T-helper 1 cell treated with Interleukin-12 subunit alpha and Interleukin-12 subunit beta and Interleukin-4 antibody, amounts not matched to agents 30 μg/mL and 1 μg/mL, for 36 hours (primary cell): Measurements from ENCODE around the gene SNX9.
A peak's percentile ranks its signal among the peaks of the same experiment; 100 is the strongest.
"Not testable (repeated sequence)": the region's sequence is repeated elsewhere in the genome, so short reads cannot be mapped to it uniquely, and the experiment has no call there.

Experiments
- H3K27ac Mint-ChIP-seq: one replicate; pipeline ENCODE4 v1.8.0; 2021; ENCODE audit warnings: mild to moderate bottlenecking, mixed read lengths
- H3K27me3 Mint-ChIP-seq: one replicate; pipeline ENCODE4 v1.8.0; 2021; ENCODE audit warnings: low read depth, mixed read lengths
- H3K36me3 Mint-ChIP-seq: one replicate; pipeline ENCODE4 v1.8.0; 2021; ENCODE audit warnings: low read depth, mixed read lengths
- H3K4me1 Mint-ChIP-seq: one replicate; pipeline ENCODE4 v1.8.0; 2021; ENCODE audit warnings: low read depth, mixed read lengths
- H3K4me3 Mint-ChIP-seq: one replicate; pipeline ENCODE4 v1.8.0; 2021; ENCODE audit warnings: mild to moderate bottlenecking, moderate library complexity, mixed read lengths
- H3K9me3 Mint-ChIP-seq: one replicate; pipeline ENCODE4 v1.8.0; 2021; ENCODE audit warnings: mixed read lengths

Gene SNX9

DNA sequence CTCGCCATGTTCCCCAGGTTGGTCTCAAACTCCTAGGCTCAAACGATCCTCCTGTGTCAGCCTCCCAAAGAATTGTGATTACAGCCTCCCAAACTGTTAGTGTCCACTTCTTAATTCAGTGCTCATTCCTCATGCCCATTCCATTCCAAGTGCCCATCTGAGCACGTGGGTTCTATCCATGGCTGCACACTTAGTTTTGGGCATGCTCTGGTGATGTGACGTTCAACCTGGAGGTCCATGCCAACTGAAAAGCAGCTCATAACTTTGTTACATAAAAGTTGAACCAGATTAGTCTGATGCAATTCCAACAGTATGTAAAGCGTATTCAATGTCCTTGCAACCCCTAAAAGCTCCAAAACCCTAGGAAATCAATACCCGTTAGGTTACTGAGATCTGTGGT lies 11.5 kb downstream of the SNX9 start:
- Mint-ChIP-seq H3K36me3 (peaks cover 28% of the 10 kb centered on the region), H3K4me1 (peaks cover 32% of the 10 kb centered on the region), H3K27ac (no peak overlapping the region), H3K4me3 (no peak overlapping the region), H3K27me3 (peaks cover 9% of the 10 kb centered on the region), H3K9me3 (peaks cover 25% of the 10 kb centered on the region)

DNA sequence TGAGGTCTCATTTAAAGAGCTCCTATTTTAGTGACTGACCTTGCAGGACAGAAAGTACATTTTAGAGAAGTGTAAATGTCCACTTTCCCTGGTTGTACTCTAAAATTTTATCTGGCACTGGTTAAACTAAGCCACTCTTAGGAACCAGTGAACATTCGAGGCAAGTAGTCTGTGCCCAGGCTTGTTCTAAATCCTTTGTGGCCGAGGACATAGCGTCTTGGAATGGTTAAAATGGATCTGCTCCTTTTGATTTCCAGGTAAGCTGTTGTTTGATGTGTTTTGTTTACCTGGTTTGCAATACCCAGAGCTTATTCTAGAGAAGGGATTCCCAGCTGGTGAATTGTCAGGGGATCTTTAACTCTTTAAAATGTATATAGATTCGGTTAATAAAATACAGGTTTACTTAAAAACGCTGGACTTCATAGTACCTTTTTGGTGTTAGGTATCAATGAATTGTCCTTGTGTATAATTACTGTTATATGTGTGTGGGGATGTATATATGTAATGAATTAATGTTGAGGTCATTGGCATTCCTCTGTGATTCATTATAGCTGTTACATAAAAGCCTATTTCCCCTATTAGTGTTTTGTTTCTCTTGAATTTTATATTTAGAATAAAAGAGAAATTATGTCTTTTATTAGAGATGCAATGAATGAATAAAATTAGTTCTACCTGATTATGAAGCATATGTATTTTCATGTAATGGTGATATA lies 15.8 kb downstream of the SNX9 start:
- H3K9me3 Mint-ChIP-seq = peaks cover 6% of the 10 kb centered on the region
- no peak overlapping the region for H3K4me3 Mint-ChIP-seq
- no peak overlapping the region for H3K27ac Mint-ChIP-seq
- peaks cover 22% of the 10 kb centered on the region for H3K4me1 Mint-ChIP-seq
- peaks cover 12% of the 10 kb centered on the region for H3K27me3 Mint-ChIP-seq
- H3K36me3 Mint-ChIP-seq = peaks cover 10% of the 10 kb centered on the region

DNA sequence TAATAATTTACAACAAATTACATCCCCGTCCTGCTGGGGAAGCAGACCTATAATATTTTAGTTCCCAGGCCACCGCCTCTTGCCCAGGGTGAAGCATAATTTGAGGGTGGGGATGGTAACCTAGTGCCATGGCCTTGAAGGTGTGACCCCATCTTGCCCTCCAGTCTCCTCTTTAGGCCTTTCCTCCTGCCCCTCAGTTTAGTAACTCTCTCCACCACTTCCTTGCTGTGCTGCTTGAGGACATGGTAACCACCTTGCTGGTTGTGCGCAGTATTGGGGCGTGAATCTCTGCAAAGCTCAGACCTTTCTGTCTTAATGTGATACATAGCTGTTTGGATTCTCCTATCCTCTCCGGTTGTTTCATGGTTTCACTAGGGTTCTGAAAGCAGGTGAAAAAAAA lies 16.6 kb downstream of the SNX9 start:
- Mint-ChIP-seq H3K27ac (no peak overlapping the region), H3K9me3 (peaks cover 6% of the 10 kb centered on the region), H3K4me1 (peaks cover 20% of the 10 kb centered on the region), H3K36me3 (peaks cover 10% of the 10 kb centered on the region), H3K27me3 (peaks cover 12% of the 10 kb centered on the region), H3K4me3 (no peak overlapping the region)

DNA sequence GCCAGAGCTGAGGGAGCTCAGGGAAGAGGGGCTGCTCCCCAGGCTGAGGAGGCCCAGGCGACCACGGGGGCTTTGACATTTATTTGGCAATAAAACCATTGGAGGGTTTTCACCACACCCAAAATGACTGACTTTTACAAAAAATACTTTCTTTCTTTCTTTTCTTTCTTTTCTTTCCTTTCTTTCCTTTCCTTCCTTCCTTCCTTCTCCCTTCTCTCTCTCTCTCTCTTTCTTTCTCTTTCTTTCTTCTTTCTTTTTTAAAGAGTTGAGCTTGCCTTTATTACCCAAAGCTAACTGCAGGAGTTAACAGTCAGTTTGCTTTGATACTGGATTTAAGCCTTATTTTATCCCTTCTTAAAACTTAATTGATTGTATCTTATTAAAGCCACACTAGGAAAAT lies 17.2 kb downstream of the SNX9 start:
- H3K9me3 Mint-ChIP-seq = peaks cover 5% of the 10 kb centered on the region
- H3K36me3 Mint-ChIP-seq = peaks cover 10% of the 10 kb centered on the region
- peaks cover 20% of the 10 kb centered on the region for H3K4me1 Mint-ChIP-seq
- no peak overlapping the region for H3K27ac Mint-ChIP-seq
- H3K4me3 Mint-ChIP-seq = no peak overlapping the region
- H3K27me3 Mint-ChIP-seq = peaks cover 12% of the 10 kb centered on the region

DNA sequence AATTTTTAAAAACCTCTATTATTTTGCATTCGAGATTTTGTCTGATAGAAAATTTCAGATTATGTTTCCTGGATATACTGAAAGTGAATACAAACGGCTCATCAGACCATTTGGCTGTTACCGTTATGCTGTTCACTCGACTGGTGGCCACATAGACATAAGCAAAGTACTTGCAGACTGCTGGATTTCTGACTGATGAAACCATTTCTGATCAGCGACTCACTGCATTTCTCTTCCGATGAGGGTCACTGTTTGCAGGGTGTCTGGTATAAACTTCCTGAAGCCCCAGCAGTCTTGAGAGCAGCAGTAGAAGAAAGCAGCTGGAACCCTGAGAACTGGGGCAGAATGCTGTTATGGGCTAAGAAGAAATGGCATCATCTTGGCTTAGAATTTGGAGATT lies 17.7 kb downstream of the SNX9 start:
- Mint-ChIP-seq H3K4me1 (peaks cover 24% of the 10 kb centered on the region), H3K27ac (no peak overlapping the region), H3K9me3 (no peaks in the 10 kb centered on the region), H3K27me3 (peaks cover 9% of the 10 kb centered on the region), H3K4me3 (no peak overlapping the region), H3K36me3 (peaks cover 8% of the 10 kb centered on the region)

DNA sequence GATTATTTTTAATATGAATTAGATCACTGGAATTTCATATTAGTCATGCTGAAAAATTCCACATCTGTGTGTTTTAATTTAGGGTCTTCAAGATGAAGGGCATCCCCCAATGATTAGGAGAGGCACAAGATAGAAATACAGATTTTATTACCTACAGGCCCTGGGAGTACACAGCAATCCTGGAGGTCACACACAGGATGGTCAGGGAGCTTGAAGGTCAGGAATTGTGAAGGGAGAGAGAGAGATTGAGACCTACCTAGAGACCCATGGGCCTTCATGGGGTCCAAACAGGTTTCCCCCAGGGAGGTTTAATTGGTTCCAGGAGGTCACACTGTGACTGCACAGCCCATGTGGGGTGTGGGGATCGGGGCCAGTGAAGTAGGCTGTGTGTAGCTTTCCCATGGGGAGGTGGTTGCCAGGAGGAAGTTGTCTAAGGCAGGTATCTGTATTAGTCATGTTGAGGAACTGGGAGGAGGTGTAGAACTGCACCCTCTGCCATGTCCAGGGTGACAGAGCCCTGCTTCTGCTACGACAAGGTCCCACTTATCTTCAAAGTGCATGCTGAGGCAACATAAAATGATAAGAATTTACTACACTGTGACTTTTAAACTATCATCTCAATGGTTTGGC lies 18.3 kb downstream of the SNX9 start:
- Mint-ChIP-seq H3K27me3 (peaks cover 9% of the 10 kb centered on the region), H3K4me1 (peaks cover 27% of the 10 kb centered on the region), H3K4me3 (no peak overlapping the region), H3K27ac (no peak overlapping the region), H3K36me3 (peaks cover 6% of the 10 kb centered on the region), H3K9me3 (no peaks in the 10 kb centered on the region)

DNA sequence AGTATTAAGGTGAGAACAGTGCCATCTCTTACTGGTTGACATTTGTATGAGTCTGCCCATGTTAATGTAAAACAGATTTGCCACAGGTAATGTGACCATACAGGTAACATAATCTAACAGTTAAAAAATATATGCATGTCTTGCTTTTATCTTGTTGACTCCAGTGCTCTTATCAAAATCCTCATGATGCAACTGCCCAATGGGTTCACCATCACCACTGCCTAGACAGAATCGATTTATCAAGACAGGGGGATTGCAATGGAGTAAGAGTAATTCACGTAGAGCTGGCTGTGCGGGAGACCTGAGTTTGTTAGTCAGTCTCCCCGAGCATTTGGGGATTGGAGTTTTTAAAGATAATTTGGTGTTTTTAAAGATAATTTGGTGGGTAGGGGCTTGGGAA lies 19.2 kb downstream of the SNX9 start:
- H3K36me3 Mint-ChIP-seq = peaks cover 6% of the 10 kb centered on the region
- H3K27ac Mint-ChIP-seq = no peak overlapping the region

DNA sequence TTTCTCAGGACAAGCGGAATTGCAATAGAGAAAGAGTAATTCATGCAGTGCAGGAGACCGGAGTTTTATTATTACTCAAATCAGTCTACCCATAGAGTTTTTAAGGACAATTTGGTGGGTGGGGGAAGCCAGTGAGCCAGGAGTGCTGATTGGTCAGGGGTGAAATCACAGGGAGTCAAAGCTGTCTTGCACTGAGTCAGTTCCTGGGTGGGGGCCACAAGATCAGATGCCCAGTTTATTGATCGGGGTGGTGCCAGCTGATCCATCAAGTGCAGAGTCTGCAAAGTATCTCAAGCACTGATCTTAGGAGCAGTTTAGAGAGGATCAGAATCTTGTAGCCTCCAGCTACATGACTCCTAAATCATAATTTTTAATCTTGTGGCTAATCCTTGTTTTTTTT lies 21.1 kb downstream of the SNX9 start:
- H3K4me1 Mint-ChIP-seq = peaks cover 30% of the 10 kb centered on the region
- not testable (repeated sequence) for H3K9me3 Mint-ChIP-seq, H3K27ac Mint-ChIP-seq, H3K27me3 Mint-ChIP-seq, H3K36me3 Mint-ChIP-seq, H3K4me3 Mint-ChIP-seq

More for the DNA sequence above, 19.2 kb downstream of the SNX9 start:
- peaks cover 27% of the 10 kb centered on the region for H3K4me1 Mint-ChIP-seq
- H3K27me3 Mint-ChIP-seq = peaks cover 9% of the 10 kb centered on the region
- no peak overlapping the region for H3K4me3 Mint-ChIP-seq
- no peaks in the 10 kb centered on the region for H3K9me3 Mint-ChIP-seq

DNA sequence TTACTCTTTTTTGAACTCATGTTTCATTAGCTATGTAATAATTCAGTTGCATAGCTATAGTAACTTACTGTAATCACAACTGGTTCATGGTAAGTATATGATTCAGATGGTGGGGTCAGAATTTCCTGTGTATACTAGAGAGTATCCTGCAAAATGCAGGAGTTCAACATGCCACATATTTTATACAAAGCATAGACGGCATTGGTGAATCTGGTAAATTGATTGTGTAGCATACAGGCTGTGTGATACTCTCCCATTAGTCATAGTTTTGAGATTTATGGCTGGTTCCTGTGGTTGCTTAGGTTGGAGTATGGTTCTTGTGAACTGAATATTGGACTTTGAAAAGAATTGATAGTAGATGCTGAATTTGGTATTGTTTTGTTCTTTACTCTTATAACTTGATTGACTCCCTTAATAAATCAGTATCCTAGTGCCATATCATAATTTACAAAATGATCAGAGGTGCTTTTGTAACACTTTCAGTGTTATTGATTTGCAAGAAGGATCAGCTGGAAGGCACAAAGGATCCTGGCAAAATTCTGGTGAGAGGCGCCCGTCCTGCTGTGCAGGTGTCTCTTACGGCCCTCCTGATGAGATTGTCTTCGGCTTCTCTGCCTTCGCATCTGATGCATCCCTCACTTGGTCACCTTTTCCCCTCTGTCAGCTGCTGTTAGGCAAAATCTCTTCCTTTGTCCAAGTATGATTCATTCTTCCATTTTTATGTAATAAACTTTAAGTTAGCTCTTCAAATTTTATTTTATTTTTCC lies 22.6 kb downstream of the SNX9 start:
- H3K4me3 Mint-ChIP-seq = no peak overlapping the region
- H3K9me3 Mint-ChIP-seq = no peaks in the 10 kb centered on the region

DNA sequence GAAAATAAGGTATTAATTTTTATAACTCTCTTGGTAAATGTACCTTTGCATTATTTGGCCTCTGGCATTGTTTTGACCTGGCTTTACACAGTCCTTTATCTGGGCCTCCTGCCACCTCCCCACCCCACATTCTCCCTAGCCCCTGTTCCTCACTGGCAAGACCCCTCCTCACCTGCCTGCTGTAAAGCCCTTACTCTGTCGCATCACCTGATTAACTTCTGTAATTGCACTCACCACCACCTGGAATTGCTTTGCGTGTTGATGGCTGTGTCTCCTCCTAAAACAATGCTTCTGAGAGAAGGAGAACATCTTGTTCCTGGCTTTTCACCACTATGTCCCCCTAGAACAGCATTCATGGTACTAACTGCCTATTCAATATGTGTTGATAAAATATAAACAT lies 24.8 kb downstream of the SNX9 start:
- no peak overlapping the region for H3K27ac Mint-ChIP-seq
- peaks cover 5% of the 10 kb centered on the region for H3K9me3 Mint-ChIP-seq
- H3K4me3 Mint-ChIP-seq = no peak overlapping the region
- H3K27me3 Mint-ChIP-seq = no peaks in the 10 kb centered on the region
- H3K36me3 Mint-ChIP-seq = peaks cover 17% of the 10 kb centered on the region
- H3K4me1 Mint-ChIP-seq = peaks cover 27% of the 10 kb centered on the region

More for the DNA sequence above, 22.6 kb downstream of the SNX9 start:
- Mint-ChIP-seq H3K27ac (no peak overlapping the region), H3K4me1 (peaks cover 36% of the 10 kb centered on the region), H3K36me3 (peaks cover 14% of the 10 kb centered on the region), H3K27me3 (no peaks in the 10 kb centered on the region)

DNA sequence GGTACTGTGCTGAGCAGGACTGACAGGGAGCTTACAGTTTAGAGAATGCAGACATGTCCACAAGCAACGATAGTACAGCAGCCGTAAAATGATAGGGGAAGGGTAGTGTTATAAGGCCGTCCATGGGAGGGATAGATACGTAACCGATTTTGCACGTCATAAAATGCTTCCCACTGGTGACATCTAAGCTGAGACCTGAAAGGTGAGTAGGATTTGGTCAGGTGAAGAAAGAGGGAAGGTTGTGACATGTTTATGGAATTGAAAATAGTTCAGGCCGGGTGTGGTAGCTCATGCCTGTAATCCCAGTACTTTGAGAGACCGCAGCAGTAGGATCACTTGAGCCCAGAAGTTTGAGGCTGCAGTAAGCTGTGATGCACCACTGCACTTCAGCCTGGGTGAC lies 25.6 kb downstream of the SNX9 start:
- no peak overlapping the region for H3K27ac Mint-ChIP-seq
- no peaks in the 10 kb centered on the region for H3K27me3 Mint-ChIP-seq
- H3K4me3 Mint-ChIP-seq = no peak overlapping the region
- peaks cover 27% of the 10 kb centered on the region for H3K4me1 Mint-ChIP-seq
- peaks cover 12% of the 10 kb centered on the region for H3K9me3 Mint-ChIP-seq
- H3K36me3 Mint-ChIP-seq = peaks cover 24% of the 10 kb centered on the region

DNA sequence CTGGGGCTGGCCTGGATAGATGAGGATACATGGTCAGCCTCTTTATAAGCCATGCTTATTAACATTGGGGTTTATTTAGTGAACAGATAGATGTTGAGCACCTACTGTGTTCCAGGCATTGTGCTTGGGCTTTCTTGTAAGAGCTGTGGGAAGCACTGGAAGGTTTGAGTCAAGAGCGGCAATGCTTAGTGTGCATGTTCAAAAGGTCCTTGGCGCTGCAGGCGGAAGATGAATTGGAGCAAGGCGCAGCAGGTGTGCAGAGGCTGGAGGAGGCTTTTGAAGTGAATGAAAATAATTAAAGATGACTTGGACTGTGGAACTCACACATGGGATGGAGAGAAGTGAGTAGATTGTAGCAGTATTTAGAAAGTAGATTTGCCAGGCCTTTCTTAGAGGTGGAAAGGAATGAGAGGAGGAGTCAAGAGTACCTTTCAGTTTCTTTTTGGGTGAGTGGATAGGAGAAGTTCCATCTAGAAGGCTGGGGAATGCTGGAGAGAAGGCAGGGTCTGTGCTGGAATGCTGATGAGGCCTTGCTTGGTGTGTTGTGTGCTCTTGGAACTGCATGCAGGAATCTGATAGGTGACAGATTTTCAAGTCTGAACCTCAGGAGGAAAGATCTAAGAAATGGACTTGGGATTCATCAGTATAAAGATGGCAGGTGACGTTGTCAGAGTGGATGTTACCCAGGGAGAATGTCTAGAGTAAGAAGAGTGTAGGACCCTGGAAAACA lies 26.4 kb downstream of the SNX9 start:
- Mint-ChIP-seq H3K4me3 (peak overlapping the region; percentile 66), H3K9me3 (peaks cover 12% of the 10 kb centered on the region), H3K4me1 (peaks cover 27% of the 10 kb centered on the region), H3K27ac (peak overlapping the region; percentile 64), H3K27me3 (no peaks in the 10 kb centered on the region), H3K36me3 (peaks cover 24% of the 10 kb centered on the region)

DNA sequence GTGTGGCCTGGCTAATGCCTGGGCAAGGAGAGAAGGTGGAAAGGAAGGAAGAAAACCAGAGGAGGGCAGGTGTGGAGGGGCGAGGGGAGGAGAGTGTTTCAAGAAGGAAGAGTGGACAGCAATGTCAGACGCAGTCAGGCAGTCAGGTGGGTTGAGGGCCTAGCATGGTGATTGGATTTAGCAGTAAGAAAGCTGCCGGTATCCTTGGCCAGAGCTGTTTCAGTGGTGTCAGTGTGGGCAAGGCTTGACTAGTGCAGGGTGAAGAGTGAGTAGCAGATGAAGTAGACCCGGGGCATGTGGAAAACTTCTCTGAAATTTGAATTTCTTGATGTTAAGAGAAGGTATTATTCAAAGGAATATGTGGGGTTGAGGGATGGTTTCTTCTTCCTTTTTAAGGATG lies 27.0 kb downstream of the SNX9 start:
- Mint-ChIP-seq H3K4me1 (peaks cover 27% of the 10 kb centered on the region), H3K36me3 (peaks cover 24% of the 10 kb centered on the region), H3K9me3 (peaks cover 14% of the 10 kb centered on the region), H3K27ac (peak overlapping the region; percentile 28), H3K4me3 (no peak overlapping the region), H3K27me3 (no peaks in the 10 kb centered on the region)

DNA sequence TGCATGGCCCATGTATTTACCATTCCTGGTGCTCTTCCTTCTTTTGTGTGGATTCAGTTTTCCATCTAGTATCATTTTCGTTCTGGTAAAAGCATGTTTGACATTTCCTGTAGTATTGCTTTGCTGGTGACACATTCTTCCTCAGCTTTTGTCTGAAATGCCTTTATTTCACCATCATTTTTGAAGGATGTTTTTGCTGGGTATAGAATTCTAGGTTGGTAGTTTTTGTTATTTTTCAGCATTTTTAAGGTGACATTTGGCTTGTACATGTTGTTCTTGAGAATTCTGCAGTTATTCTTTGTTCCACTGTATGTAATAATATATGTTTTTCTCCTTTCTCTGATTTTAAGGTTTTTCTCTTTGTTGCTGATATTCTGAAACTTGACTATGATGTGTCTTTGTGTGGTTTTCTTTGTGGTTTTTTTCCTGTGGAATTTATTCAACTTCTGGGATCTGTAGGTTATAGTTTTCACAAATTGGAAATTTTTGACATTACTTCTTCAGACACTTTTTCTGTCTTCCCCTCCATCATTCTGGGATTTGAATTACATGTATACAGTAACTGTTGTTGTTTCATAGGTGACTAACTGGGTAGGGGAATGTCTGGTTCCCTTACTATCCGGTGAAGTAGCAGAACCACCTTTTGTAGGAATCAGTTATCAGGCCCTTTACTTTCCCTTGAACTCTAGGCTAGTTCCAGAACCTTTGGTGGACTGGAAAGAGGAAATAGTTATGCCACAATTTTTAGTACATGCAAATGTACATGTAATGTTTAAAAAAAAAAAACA lies 30.2 kb downstream of the SNX9 start:
- no peak overlapping the region for H3K4me3 Mint-ChIP-seq
- H3K9me3 Mint-ChIP-seq = peaks cover 15% of the 10 kb centered on the region
- no peak overlapping the region for H3K27ac Mint-ChIP-seq
- peaks cover 22% of the 10 kb centered on the region for H3K36me3 Mint-ChIP-seq
- peaks cover 16% of the 10 kb centered on the region for H3K4me1 Mint-ChIP-seq
- peaks cover under 1% of the 10 kb centered on the region for H3K27me3 Mint-ChIP-seq
